Measurements from ENCODE around the gene EFNB2. TPM values are rescaled to one million over a fixed set of nuclear protein-coding genes. Genes with fewer than 3 reads are reported as not detected.

Gene EFNB2
- total RNA-seq, 1 donor from 2014 or later, result 10.1 TPM

GRCh38 chr13:106453101-106453500 lies 82.4 kb downstream of the EFNB2 start:
- TF ChIP-seq CTCF (IDR thresholded peaks at IDR 0.05; ENCODE audit: borderline replicate concordance), result no peak
- H3K27me3 ChIP-seq (ENCODE audit: low read depth), result peaks cover 5% of the 10 kb centered on the region
- intact Hi-C loops (cut with micrococcal nuclease), result no loop called here

GRCh38 chr13:106450991-106451390 lies 84.5 kb downstream of the EFNB2 start:
- no peaks in the 10 kb centered on the region for H3K4me1 ChIP-seq
- TF ChIP-seq CTCF (IDR thresholded peaks at IDR 0.05; ENCODE audit: borderline replicate concordance), result no peak
- no peak overlapping the region for H3K27ac ChIP-seq (replicated peaks)
- H3K4me3 ChIP-seq, result no peak overlapping the region
- no peaks in the 10 kb centered on the region for H3K36me3 ChIP-seq
- peaks cover 10% of the 10 kb centered on the region for H3K27me3 ChIP-seq (ENCODE audit: low read depth)
- DNase-seq, result no peak
- H3K9me3 ChIP-seq (replicated peaks), result no peaks in the 10 kb centered on the region
- intact Hi-C loops (cut with micrococcal nuclease), result no loop called here

More at GRCh38 chr13:106453101-106453500, 82.4 kb downstream of the EFNB2 start:
- no peak overlapping the region for H3K4me3 ChIP-seq
- H3K9me3 ChIP-seq (replicated peaks), result no peaks in the 10 kb centered on the region
- no peak for DNase-seq
- no peak overlapping the region for H3K27ac ChIP-seq (replicated peaks)
- no peaks in the 10 kb centered on the region for H3K4me1 ChIP-seq
- H3K36me3 ChIP-seq, result no peaks in the 10 kb centered on the region

GRCh38 chr13:106449096-106449495 lies 86.4 kb downstream of the EFNB2 start:
- no peak overlapping the region for H3K4me3 ChIP-seq

GRCh38 chr13:106445996-106446395 lies 89.5 kb downstream of the EFNB2 start:
- intact Hi-C loops (cut with micrococcal nuclease), result no loop called here
- Histone ChIP-seq H3K4me1 (no peaks in the 10 kb centered on the region), H3K36me3 (no peaks in the 10 kb centered on the region), H3K27me3 (ENCODE audit: low read depth) (peaks cover 21% of the 10 kb centered on the region), H3K4me3 (no peak overlapping the region), H3K27ac (replicated peaks) (no peak overlapping the region), H3K9me3 (replicated peaks) (no peaks in the 10 kb centered on the region)
- no peak for TF ChIP-seq CTCF (IDR thresholded peaks at IDR 0.05; ENCODE audit: borderline replicate concordance)
- DNase-seq, result no peak

More at GRCh38 chr13:106449096-106449495, 86.4 kb downstream of the EFNB2 start:
- DNase-seq, result no peak
- Histone ChIP-seq H3K27me3 (ENCODE audit: low read depth) (peaks cover 21% of the 10 kb centered on the region), H3K27ac (replicated peaks) (no peak overlapping the region), H3K4me1 (no peaks in the 10 kb centered on the region), H3K9me3 (replicated peaks) (no peaks in the 10 kb centered on the region), H3K36me3 (no peaks in the 10 kb centered on the region)
- TF ChIP-seq CTCF (IDR thresholded peaks at IDR 0.05; ENCODE audit: borderline replicate concordance), result no peak
- intact Hi-C loops (cut with micrococcal nuclease), result no loop called here

- no peaks in the 10 kb centered on the region for H3K4me1 ChIP-seq
These were observed 91.7 kb downstream of the EFNB2 start for GRCh38 chr13:106443607-106444322.

More at GRCh38 chr13:106443607-106444322, 91.7 kb downstream of the EFNB2 start:
- Histone ChIP-seq H3K27ac (replicated peaks) (no peak overlapping the region), H3K36me3 (no peaks in the 10 kb centered on the region), H3K9me3 (replicated peaks) (no peaks in the 10 kb centered on the region), H3K4me3 (no peak overlapping the region), H3K27me3 (ENCODE audit: low read depth) (peaks cover 21% of the 10 kb centered on the region)
- TF ChIP-seq CTCF (IDR thresholded peaks at IDR 0.05; ENCODE audit: borderline replicate concordance), result no peak
- intact Hi-C loops (cut with micrococcal nuclease), result no loop called here
- DNase-seq, result no peak
